ENCODE results near the gene KLHL25.

KLHL25 gene

DNA sequence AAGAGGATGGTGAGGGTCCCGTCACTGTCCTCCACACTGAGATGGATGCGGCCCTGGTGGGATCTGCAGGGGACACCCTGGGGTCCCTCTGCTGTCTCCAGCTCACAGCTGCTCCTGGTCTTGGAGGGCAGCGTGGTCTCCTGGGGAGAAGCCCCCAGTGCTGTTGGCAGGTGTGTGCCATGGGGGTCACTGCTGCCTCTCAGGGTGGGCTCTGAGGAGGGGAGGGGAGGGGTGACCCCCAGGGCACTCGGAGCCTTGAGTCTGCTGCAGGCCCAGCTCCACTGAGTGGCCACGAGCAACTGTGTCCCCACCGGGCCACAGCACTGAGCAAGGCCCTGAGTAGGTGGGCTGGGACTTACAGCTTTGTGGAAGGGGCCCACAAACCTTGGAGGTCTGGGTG is 34.7 kb downstream of the KLHL25 start:
- DNase-seq (ENCODE audit: low spot score): no peak

DNA sequence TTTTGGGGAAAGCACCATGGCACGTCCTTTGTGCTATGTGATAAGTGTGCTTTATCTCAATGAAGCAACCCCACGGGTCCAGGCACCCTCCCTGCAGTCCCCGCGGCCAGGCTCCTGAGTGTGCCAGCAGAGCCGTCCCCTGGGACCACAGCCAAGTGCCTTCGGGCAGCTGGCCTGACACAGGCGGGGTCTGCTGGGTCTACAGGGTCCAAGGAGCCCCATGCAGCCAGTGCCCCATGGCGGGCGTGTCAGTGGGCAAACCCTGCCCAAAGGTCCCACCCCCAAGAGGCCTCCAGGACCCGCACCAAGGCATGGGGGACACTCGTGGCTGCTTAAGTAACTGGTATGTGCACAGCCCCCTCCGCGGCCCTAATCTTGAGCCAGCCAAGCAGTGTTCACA is 35.3 kb downstream of the KLHL25 start:
- DNase-seq (ENCODE audit: low spot score): no peak

DNA sequence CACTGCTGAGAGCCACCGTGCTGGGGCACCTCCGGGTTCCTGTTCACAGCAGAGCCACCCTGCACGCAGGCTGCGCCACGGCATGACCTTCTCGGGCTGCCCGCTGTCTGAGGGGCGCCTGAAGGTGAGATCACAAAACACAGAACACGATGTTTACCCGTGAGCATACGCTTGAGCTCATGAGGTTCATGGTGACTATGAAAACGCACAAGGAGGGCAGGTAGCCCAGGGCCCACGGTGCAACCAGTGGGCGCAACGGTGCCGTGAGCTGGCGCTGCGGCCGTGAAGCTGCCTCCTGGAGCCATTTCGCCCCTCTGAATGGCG is 36.1 kb downstream of the KLHL25 start:
- DNase-seq (ENCODE audit: low spot score): no peak

DNA sequence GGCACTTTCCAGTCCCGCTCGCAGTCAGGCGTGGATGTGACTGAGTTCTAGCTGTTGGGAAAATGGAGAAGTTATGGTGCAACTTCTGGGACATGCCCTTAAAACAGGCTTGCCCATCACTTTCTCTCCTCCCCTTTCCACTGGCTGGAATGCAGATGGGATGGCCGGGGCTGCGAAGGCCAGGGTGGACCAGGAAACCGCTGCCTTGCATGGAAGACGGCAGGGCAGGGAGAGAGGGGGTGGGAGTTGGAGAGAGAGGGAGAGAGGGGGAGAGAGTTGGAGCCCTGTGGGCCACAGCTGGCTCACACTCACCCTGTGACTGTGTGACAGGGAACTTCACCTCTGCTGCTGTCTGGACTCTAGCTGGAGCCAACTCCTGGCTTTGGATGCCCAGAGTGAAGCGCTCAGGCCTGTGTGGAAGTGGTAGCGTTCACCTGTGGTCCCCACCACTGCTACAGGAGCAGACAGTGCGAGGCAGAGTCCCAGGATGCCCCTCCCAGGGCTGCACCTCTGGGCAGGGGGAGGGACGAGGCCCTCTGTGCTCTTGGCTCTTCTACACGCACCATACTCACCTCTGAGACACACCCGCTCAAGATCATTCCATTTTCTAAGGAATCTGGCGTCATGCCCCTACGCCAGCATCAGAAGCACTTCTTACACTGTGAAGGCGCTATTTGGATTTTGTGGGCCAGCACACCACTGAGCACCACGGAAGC is 36.6 kb downstream of the KLHL25 start:
- no peak for DNase-seq (ENCODE audit: low spot score)

GRCh38 chr15:85757073-85757938 is 37.4 kb downstream of the KLHL25 start:
- no peak for DNase-seq (ENCODE audit: low spot score)

DNA sequence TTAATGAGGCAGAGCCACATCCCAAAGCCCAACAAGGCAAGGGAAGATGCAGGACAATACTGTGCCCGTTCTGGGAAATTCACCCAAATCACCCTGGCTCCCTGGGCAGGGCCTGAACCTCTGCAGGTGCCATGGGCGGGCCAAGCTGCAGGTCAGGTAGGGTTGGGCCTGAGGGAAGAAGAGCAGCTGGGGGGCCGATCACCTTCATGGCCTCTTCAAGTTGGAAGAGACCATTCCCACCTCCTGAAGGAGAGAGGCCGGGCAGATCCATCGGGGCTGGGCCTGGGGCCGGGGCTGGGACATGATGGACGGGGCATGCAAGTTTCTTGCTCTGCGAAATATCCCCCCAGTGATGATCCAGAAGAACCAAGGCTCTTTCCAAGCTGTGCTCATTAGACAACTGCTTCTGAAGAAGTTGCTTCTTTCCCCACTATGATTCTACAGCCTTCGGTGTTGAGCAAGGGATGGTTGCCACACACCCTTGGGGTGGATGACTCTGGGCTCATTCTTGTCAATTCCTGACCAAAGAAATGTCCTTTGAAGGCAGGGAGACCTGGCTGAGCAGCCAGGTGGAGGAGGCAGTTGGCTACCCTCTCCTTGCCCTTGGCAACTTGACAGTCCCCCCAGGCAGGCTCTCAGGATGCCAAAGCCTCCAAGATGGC is 38.2 kb downstream of the KLHL25 start:
- DNase-seq (ENCODE audit: low spot score): no peak

GRCh38 chr15:85755942-85756341 is 38.8 kb downstream of the KLHL25 start:
- no peak for DNase-seq (ENCODE audit: low spot score)

GRCh38 chr15:85755471-85755870 is 39.3 kb downstream of the KLHL25 start:
- no peak for DNase-seq (ENCODE audit: low spot score)

DNA sequence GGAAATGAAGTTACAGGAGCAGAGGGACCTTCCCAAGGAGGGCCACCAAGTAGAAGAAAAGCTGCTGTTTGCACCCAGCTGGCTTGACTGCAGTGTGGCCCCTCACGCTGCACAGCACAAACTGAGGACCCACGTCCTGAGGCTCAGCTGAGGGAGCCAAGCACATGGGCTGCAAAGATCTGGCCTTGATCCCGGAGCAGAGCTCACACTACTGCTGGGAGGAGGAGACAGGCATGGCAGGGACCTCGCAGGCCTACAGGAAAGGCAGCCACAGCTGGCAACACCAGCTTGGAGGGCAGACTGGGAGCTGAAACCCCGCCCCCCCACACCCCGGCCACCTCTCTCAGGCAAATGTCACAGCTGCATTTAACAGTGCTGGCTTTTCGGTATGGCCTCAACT is 39.7 kb downstream of the KLHL25 start:
- DNase-seq (ENCODE audit: low spot score): no peak

- no peak for DNase-seq (ENCODE audit: low spot score)
These were observed 40.8 kb downstream of the KLHL25 start for GRCh38 chr15:85753791-85754452.

- DNase-seq (ENCODE audit: low spot score): no peak
These were observed 41.5 kb downstream of the KLHL25 start for GRCh38 chr15:85753261-85753660.

- DNase-seq (ENCODE audit: low spot score): no peak
These were observed 42.2 kb downstream of the KLHL25 start for GRCh38 chr15:85752491-85752961.

DNA sequence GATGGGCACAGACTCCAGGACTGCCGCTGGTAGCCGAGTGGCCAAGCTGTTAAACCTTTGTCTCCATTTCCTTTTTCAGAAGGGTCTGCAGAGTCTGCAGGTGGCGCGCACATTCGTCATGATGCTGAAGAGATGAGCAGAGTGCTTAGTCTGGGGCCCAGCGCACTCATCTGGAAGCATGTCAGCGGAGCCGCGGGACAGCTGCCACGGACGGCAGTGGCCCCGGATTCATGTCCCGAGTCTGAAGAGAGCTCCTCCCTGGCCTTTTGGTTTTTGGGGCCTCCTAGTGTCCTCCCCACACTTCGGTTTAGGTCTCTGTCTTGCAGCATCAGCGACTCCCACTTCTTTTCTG is 42.6 kb downstream of the KLHL25 start:
- no peak for DNase-seq (ENCODE audit: low spot score)

GRCh38 chr15:85751291-85752123 is 43.2 kb downstream of the KLHL25 start:
- DNase-seq (ENCODE audit: low spot score): no peak

DNA sequence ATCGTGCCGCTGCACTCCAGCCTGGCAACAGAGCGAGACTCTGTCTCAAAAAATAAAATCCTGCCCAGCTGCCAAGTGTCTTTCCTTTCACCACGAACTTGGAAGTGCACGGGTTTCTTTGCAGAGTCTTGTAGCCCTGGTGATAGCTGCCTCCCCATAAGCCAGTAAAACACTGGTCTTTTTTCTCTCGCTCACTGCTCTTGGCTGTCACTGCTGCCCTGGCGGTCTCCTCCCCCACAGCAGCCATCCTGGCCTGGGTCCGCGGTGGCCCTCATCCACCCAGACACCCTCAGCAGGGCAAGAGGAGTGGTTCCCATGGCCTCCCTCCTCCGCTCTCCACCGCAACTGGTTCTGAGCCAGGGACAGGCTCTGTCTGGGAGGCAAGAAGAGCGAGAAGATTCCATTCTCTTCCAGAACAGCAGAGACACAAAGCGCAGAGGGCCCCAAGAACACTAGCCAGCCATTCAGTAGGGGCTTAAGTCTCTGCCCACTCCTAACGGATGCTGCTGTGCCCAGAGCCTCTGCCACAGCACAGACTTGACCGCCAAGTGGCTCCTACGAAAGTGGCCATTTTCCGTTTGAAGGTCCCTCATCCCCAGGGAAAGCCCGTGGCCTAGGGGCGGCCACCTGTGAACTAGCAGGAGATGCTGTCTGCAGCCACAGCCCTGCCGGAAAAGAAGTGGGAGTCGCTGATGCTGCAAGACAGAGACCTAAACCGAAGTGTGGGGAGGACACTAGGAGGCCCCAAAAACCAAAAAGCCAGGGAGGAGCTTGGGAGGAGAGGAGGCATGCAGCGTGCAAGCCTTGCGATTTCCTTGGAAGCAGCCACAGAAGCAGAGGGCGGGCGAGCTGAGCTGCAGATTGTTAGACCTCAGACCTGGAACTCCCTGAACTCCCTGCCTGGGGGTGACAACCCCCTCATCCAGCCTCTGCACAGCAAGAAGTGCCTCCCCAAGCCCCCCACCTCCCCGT is 44.1 kb downstream of the KLHL25 start:
- no peak for DNase-seq (ENCODE audit: low spot score)

DNA sequence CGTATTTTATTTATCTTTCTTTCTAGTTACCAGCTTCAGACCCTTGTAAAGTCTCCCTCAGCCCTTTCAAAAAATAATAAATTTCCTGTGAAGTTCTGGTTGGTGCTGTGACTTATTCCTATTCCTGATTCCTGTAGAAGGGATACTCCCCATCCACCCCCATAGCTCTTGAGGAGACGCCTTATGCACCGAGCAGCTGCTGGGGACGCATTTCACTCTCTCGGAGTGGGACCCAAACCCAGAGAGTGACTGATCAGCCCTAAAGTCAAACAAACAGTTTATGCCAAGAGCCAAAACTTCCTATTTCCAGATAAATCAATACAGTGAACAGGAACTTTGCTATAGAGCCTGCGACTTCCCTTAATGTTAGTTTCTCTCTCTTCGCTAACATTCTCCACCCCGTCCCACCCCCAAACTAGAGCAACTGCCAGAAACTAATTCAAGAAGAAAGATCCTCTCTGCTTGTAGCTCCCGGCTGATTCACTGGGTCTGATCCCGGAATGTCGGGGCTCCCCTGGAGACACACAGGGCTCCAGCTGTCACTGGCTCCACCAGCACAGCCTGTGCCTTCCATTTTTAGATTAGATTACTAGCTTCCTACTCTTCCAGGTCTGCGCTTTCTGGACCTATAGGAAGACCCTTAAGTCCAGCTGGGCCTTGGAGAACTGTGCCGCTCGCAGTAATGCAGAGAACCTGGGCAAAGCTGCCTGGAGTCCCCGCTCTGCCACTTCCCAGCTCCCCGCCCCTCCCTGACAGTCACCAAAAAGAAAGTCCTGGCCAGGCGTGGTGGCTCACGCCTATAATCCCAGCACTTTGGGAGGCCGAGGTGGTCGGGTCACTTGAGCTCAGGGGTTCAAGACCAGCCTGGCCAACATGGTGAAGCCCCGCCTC is 45.2 kb downstream of the KLHL25 start:
- no peak for DNase-seq (ENCODE audit: low spot score)

DNA sequence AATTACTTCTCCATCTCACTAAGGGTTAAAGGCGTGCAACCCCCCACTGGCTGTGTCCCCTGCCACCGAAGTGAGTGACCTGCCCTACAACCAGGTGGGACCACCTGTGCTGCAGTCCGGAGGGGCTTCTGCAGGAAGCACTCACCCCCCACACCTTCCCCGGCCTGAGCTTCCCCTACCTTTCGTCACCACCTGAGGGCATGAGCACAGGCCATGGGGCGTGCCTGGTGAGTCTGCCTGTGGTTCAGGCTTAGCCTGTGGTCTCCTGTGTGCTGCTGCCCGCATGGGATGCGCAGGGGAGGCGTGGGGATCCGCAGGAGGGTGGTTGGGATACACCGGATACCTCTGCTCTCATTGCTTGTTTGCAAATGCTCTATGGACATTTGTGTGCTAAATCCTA is 46.0 kb downstream of the KLHL25 start:
- no peak for DNase-seq (ENCODE audit: low spot score)

DNA sequence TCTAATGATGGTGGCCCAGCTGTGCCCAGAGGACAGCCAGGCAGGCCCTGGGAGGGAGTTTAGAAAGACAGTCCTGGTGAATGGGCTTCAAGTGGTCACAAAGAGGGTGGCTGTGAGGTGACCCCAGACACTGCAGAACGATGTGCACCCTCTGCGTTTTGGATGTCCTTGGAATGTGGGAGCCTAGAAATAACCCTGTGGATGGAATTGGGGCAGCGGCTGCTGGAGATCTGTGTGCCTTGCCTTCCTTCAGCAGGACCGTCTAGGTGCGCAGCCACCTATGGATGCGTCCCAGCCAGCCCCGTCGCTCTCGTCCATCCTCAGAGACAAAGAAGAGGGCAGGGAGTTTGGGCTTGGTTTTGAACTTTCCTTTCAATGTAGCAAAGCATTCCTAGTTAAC is 46.5 kb downstream of the KLHL25 start:
- DNase-seq (ENCODE audit: low spot score): no peak

- no peak for DNase-seq (ENCODE audit: low spot score)
These were observed 48.1 kb downstream of the KLHL25 start for GRCh38 chr15:85746641-85747040.

Measured in activated CD4-positive, alpha-beta T cell treated with anti-CD3 and anti-CD28 coated beads, Interleukin-2, Interleukin-4, amounts not matched to agents 100 ng/mL and 50 ng/mL, durations not matched to agents 16 hours and 8 hours (primary cell).